ENCODE data around the gene TRIM46.

- TF ChIP-seq CTCF (IDR thresholded peaks at IDR 0.05) (peak; percentile 88), ZFX (IDR thresholded peaks at IDR 0.05; ENCODE audit: borderline replicate concordance) (no peak)
Measured at GRCh38 chr1:155206891-155207805, 33.5 kb downstream of the TRIM46 start.
